ENCODE measurements around the gene CDKN2D.

GRCh38 chr19:10543059-10543419, 25.7 kb downstream of the CDKN2D start:
- TF ChIP-seq CTCF (conservative IDR thresholded peaks at IDR 0.05; ENCODE audit: low read depth, low read length) (no peak), EZH2 (IDR thresholded peaks at IDR 0.05; ENCODE audit: low read length, unreplicated experiment) (no peak), EZH2phosphoT487 (IDR thresholded peaks at IDR 0.05; ENCODE audit: borderline replicate concordance, low read length) (no peak)
